Stimulated activated memory B cell treated with anti-CD40 and anti-IgM and Interleukin-4, amounts not matched to agents 10 μg/mL and 1 μg/mL and 100 μg/mL, for 72 hours (primary cell): ENCODE data around the gene CT47C1.
A peak's percentile ranks its signal among the peaks of the same experiment; 100 is the strongest.

Experiments used
- ATAC-seq: fragments of 150-1000 bp; cut with Tn5 transposase; 2 replicates; pipeline ENCODE4 v1.10.0; 2021
- H3K27ac Mint-ChIP-seq: one replicate; pipeline ENCODE4 v1.8.0; 2022; ENCODE audit warnings: mild to moderate bottlenecking, mixed read lengths
- H3K27me3 Mint-ChIP-seq: one replicate; pipeline ENCODE4 v1.8.0; 2022; ENCODE audit warnings: mixed read lengths
- H3K36me3 Mint-ChIP-seq: one replicate; pipeline ENCODE4 v1.8.0; 2022; ENCODE audit warnings: mixed read lengths
- H3K4me1 Mint-ChIP-seq: one replicate; pipeline ENCODE4 v1.8.0; 2022; ENCODE audit warnings: mixed read lengths
- H3K4me3 Mint-ChIP-seq: one replicate; pipeline ENCODE4 v1.8.0; 2022; ENCODE audit warnings: mild to moderate bottlenecking, moderate library complexity, mixed read lengths
- H3K9me3 Mint-ChIP-seq: one replicate; pipeline ENCODE4 v1.8.0; 2022; ENCODE audit warnings: mixed read lengths

CT47C1 gene

GRCh38 chrX:119063428-119063827 is 9.4 kb upstream of the CT47C1 start:
- H3K4me1 Mint-ChIP-seq: no peaks in the 10 kb centered on the region
- no peaks in the 10 kb centered on the region for H3K27me3 Mint-ChIP-seq
- H3K27ac Mint-ChIP-seq: no peak overlapping the region
- H3K9me3 Mint-ChIP-seq: no peaks in the 10 kb centered on the region
- ATAC-seq: no peak
- H3K4me3 Mint-ChIP-seq: no peak overlapping the region
- no peaks in the 10 kb centered on the region for H3K36me3 Mint-ChIP-seq

- H3K4me1 Mint-ChIP-seq: no peaks in the 10 kb centered on the region
- no peak overlapping the region for H3K27ac Mint-ChIP-seq
- H3K9me3 Mint-ChIP-seq: no peaks in the 10 kb centered on the region
- no peaks in the 10 kb centered on the region for H3K27me3 Mint-ChIP-seq
- H3K4me3 Mint-ChIP-seq: no peak overlapping the region
- ATAC-seq: peak; percentile 90
- H3K36me3 Mint-ChIP-seq: no peaks in the 10 kb centered on the region
Measured at GRCh38 chrX:119067023-119067739, 5.6 kb upstream of the CT47C1 start.

- Mint-ChIP-seq H3K27ac (no peak overlapping the region), H3K4me3 (no peak overlapping the region), H3K27me3 (no peaks in the 10 kb centered on the region), H3K4me1 (no peaks in the 10 kb centered on the region), H3K36me3 (no peaks in the 10 kb centered on the region), H3K9me3 (no peaks in the 10 kb centered on the region)
- ATAC-seq: peak; percentile 22
Measured at GRCh38 chrX:119069128-119069527, 3.7 kb upstream of the CT47C1 start.

GRCh38 chrX:119069762-119070161 is 3.0 kb upstream of the CT47C1 start:
- Mint-ChIP-seq H3K4me3 (no peak overlapping the region), H3K4me1 (no peaks in the 10 kb centered on the region), H3K27me3 (no peaks in the 10 kb centered on the region), H3K36me3 (no peaks in the 10 kb centered on the region), H3K9me3 (no peaks in the 10 kb centered on the region), H3K27ac (no peak overlapping the region)
- ATAC-seq: no peak

GRCh38 chrX:119071381-119071780 is 1.4 kb upstream of the CT47C1 start:
- no peaks in the 10 kb centered on the region for H3K9me3 Mint-ChIP-seq
- no peaks in the 10 kb centered on the region for H3K36me3 Mint-ChIP-seq
- no peak overlapping the region for H3K4me3 Mint-ChIP-seq
- H3K27ac Mint-ChIP-seq: peak overlapping the region; percentile 80
- H3K4me1 Mint-ChIP-seq: no peaks in the 10 kb centered on the region
- peak; percentile 61 for ATAC-seq
- H3K27me3 Mint-ChIP-seq: no peaks in the 10 kb centered on the region

GRCh38 chrX:119073200-119073905 is 560 bp downstream of the CT47C1 start:
- Mint-ChIP-seq H3K4me1 (no peaks in the 10 kb centered on the region), H3K9me3 (no peaks in the 10 kb centered on the region), H3K4me3 (no peak overlapping the region), H3K27me3 (no peaks in the 10 kb centered on the region), H3K36me3 (no peaks in the 10 kb centered on the region), H3K27ac (no peak overlapping the region)
- ATAC-seq: no peak

- H3K27ac Mint-ChIP-seq: no peak overlapping the region
- no peaks in the 10 kb centered on the region for H3K4me1 Mint-ChIP-seq
- no peaks in the 10 kb centered on the region for H3K9me3 Mint-ChIP-seq
- H3K27me3 Mint-ChIP-seq: no peaks in the 10 kb centered on the region
- no peak overlapping the region for H3K4me3 Mint-ChIP-seq
- no peaks in the 10 kb centered on the region for H3K36me3 Mint-ChIP-seq
- no peak for ATAC-seq
Measured at GRCh38 chrX:119073911-119074310, 1.1 kb downstream of the CT47C1 start.

GRCh38 chrX:119075270-119076025 is 2.7 kb downstream of the CT47C1 start:
- Mint-ChIP-seq H3K4me1 (no peaks in the 10 kb centered on the region), H3K27ac (no peak overlapping the region), H3K9me3 (no peaks in the 10 kb centered on the region), H3K36me3 (no peaks in the 10 kb centered on the region), H3K4me3 (no peak overlapping the region), H3K27me3 (peaks cover 8% of the 10 kb centered on the region)
- ATAC-seq: no peak

- no peak for ATAC-seq
- Mint-ChIP-seq H3K4me3 (no peak overlapping the region), H3K27me3 (peaks cover 8% of the 10 kb centered on the region), H3K4me1 (no peaks in the 10 kb centered on the region), H3K36me3 (no peaks in the 10 kb centered on the region), H3K27ac (no peak overlapping the region), H3K9me3 (no peaks in the 10 kb centered on the region)
Measured at GRCh38 chrX:119082278-119082677, 9.5 kb downstream of the CT47C1 start.

- Mint-ChIP-seq H3K9me3 (no peaks in the 10 kb centered on the region), H3K4me3 (no peak overlapping the region), H3K36me3 (no peaks in the 10 kb centered on the region)
Measured at GRCh38 chrX:119084766-119085165, 12.0 kb downstream of the CT47C1 start.

GRCh38 chrX:119087121-119087520 is 14.3 kb downstream of the CT47C1 start:
- Mint-ChIP-seq H3K4me1 (peaks cover 7% of the 10 kb centered on the region), H3K36me3 (no peaks in the 10 kb centered on the region), H3K27me3 (no peaks in the 10 kb centered on the region), H3K9me3 (no peaks in the 10 kb centered on the region), H3K27ac (no peak overlapping the region), H3K4me3 (no peak overlapping the region)
- no peak for ATAC-seq

More at GRCh38 chrX:119084766-119085165, 12.0 kb downstream of the CT47C1 start:
- Mint-ChIP-seq H3K27ac (no peak overlapping the region), H3K4me1 (peaks cover 6% of the 10 kb centered on the region), H3K27me3 (peaks cover 3% of the 10 kb centered on the region)
- no peak for ATAC-seq

GRCh38 chrX:119089619-119090018 is 16.8 kb downstream of the CT47C1 start:
- no peak overlapping the region for H3K27ac Mint-ChIP-seq
- H3K9me3 Mint-ChIP-seq: no peaks in the 10 kb centered on the region
- no peak for ATAC-seq
- H3K27me3 Mint-ChIP-seq: no peaks in the 10 kb centered on the region
- no peak overlapping the region for H3K4me3 Mint-ChIP-seq
- H3K4me1 Mint-ChIP-seq: peaks cover 7% of the 10 kb centered on the region
- no peaks in the 10 kb centered on the region for H3K36me3 Mint-ChIP-seq

GRCh38 chrX:119090627-119091026 is 17.8 kb downstream of the CT47C1 start:
- H3K4me3 Mint-ChIP-seq: no peak overlapping the region
- no peak overlapping the region for H3K27ac Mint-ChIP-seq
- H3K9me3 Mint-ChIP-seq: no peaks in the 10 kb centered on the region
- no peaks in the 10 kb centered on the region for H3K27me3 Mint-ChIP-seq
- H3K36me3 Mint-ChIP-seq: no peaks in the 10 kb centered on the region
- ATAC-seq: no peak
- peaks cover 7% of the 10 kb centered on the region for H3K4me1 Mint-ChIP-seq

GRCh38 chrX:119093991-119094735 is 21.4 kb downstream of the CT47C1 start:
- Mint-ChIP-seq H3K9me3 (no peaks in the 10 kb centered on the region), H3K4me1 (peaks cover 7% of the 10 kb centered on the region), H3K36me3 (no peaks in the 10 kb centered on the region), H3K27ac (no peak overlapping the region), H3K27me3 (no peaks in the 10 kb centered on the region), H3K4me3 (no peak overlapping the region)
- ATAC-seq: no peak

GRCh38 chrX:119094819-119095218 is 22.0 kb downstream of the CT47C1 start:
- no peak for ATAC-seq
- Mint-ChIP-seq H3K36me3 (no peaks in the 10 kb centered on the region), H3K27ac (no peak overlapping the region), H3K4me1 (peaks cover under 1% of the 10 kb centered on the region), H3K9me3 (no peaks in the 10 kb centered on the region), H3K27me3 (no peaks in the 10 kb centered on the region), H3K4me3 (no peak overlapping the region)
